Right lobe of liver (tissue), 4 donors: ENCODE measurements around the gene IRAK1BP1.

Source experiments
- POLR2A ChIP-seq: fragments of 450-650 bp; IDR thresholded peaks from one replicate; pipeline ENCODE4 v1.6.1; 2017; ENCODE audit warnings: antibody characterized with exemption, mild to moderate bottlenecking
- TF ChIP-seq, protein P1 (sequence below), 4 donors: fragments of 200-600 bp in 3 of 4; fragments of 450-650 bp in 1 of 4; IDR thresholded peaks; one replicate each; pipeline versions ENCODE4 v1.5.1 to v1.8.0; 2016 to 2022; ENCODE audit warnings: antibody characterized with exemption in 4 of 4, mild to moderate bottlenecking in 2 of 4
- donor health status: DM: no; HTN: no; CAD: no.
- donor health status: DM: no; HTN: no; CAD: no.
- donor health status: DM: no; HTN: yes; CAD: no.

DNA sequence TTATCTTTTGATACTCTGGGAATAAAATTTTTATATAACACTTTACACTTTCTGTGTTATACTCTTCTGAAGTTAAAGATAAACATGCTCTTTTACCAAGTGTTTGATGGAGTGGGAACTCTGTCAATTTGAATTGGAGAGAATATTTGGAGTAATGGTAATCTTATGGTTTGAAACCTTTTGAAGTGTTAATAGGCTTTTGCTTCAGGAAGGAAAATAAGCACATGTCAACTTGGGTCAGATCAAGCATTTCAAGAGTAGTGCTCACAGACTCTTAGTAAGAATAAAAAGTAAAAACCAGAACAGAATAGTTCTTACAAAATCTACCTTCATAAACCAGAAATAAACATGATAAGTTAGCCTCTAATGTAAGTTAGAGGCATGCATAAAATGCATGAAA, 24.4 kb upstream of the IRAK1BP1 start:
- TF ChIP-seq, protein P1, sequence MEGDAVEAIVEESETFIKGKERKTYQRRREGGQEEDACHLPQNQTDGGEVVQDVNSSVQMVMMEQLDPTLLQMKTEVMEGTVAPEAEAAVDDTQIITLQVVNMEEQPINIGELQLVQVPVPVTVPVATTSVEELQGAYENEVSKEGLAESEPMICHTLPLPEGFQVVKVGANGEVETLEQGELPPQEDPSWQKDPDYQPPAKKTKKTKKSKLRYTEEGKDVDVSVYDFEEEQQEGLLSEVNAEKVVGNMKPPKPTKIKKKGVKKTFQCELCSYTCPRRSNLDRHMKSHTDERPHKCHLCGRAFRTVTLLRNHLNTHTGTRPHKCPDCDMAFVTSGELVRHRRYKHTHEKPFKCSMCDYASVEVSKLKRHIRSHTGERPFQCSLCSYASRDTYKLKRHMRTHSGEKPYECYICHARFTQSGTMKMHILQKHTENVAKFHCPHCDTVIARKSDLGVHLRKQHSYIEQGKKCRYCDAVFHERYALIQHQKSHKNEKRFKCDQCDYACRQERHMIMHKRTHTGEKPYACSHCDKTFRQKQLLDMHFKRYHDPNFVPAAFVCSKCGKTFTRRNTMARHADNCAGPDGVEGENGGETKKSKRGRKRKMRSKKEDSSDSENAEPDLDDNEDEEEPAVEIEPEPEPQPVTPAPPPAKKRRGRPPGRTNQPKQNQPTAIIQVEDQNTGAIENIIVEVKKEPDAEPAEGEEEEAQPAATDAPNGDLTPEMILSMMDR (IDR thresholded peaks at IDR 0.05), result no peak
- no peak for TF ChIP-seq POLR2A
